ENCODE results near the gene IL17RD. TPM values are rescaled to one million over a fixed set of nuclear protein-coding genes. Genes with fewer than 3 reads are reported as not detected.

The IL17RD gene
- total RNA-seq, 2 experiments from 2014 or later: not detected

DNA sequence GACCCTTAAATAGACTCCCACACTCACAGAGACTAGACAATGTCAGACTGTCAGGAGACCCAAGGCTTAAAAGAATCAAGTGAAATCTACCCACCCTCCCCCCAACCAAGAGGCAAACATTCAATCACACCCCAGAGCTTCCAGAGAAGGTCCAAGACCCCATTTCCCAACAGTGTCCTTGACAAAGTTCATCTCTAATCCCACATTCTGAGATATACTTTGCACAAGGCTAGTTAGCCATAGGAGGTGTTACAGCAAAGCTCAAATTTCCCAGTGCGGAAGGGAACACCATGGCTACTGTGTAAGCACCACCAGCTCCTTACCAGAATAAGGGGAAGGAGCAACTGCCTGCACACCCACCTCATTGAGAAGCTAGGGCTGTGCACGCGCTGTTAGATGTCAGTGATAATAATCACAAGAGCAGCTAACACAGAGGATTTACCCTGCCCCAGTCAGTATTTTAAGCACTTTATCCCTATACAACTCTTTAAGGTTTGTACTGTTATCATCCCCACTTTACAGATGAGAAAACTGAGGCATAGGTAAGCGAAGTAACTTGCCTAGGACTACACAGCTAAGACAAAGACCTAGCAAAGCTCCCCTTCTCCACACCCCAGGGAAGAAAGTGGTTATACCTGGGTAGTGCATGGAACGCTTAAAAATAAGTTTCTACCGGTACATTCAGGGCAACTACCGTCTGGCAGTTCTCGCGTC lies 87.4 kb downstream of the IL17RD start:
- peaks cover 54% of the 10 kb centered on the region for H3K27me3 Mint-ChIP-seq
- CTCF ChIA-PET: interaction anchor here (1.2 to 1.8 kb wide), 3 partner anchors 23 to 82 kb away, joined by 4 to 8 read pairs (median 5); no protein-coding TSS in a partner anchor
- POLR2A ChIA-PET: no interaction called here
- peak overlapping the region; percentile 42 for H3K4me3 Mint-ChIP-seq
- intact Hi-C loops (cut with micrococcal nuclease): no loop called here
- TF ChIP-seq, protein P1, sequence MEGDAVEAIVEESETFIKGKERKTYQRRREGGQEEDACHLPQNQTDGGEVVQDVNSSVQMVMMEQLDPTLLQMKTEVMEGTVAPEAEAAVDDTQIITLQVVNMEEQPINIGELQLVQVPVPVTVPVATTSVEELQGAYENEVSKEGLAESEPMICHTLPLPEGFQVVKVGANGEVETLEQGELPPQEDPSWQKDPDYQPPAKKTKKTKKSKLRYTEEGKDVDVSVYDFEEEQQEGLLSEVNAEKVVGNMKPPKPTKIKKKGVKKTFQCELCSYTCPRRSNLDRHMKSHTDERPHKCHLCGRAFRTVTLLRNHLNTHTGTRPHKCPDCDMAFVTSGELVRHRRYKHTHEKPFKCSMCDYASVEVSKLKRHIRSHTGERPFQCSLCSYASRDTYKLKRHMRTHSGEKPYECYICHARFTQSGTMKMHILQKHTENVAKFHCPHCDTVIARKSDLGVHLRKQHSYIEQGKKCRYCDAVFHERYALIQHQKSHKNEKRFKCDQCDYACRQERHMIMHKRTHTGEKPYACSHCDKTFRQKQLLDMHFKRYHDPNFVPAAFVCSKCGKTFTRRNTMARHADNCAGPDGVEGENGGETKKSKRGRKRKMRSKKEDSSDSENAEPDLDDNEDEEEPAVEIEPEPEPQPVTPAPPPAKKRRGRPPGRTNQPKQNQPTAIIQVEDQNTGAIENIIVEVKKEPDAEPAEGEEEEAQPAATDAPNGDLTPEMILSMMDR (IDR thresholded peaks at IDR 0.05): no peak
- no peak for DNase-seq
- no peaks in the 10 kb centered on the region for H3K9me3 Mint-ChIP-seq
- H3K4me1 Mint-ChIP-seq (ENCODE audit: low read depth): peaks cover 7% of the 10 kb centered on the region
- no peaks in the 10 kb centered on the region for H3K36me3 Mint-ChIP-seq (ENCODE audit: low read depth)
- ATAC-seq: no peak
- no peak overlapping the region for H3K27ac Mint-ChIP-seq

GRCh38 chr3:57076422-57076951 lies 88.7 kb downstream of the IL17RD start:
- no peak overlapping the region for H3K27ac Mint-ChIP-seq
- POLR2A ChIA-PET: interaction anchor here (0.6 kb wide), 1 partner anchor 14 kb away, joined by 3 read pairs; no protein-coding TSS in a partner anchor
- H3K4me1 Mint-ChIP-seq (ENCODE audit: low read depth): peaks cover 7% of the 10 kb centered on the region
- no peaks in the 10 kb centered on the region for H3K36me3 Mint-ChIP-seq (ENCODE audit: low read depth)
- TF ChIP-seq, protein P1 (IDR thresholded peaks at IDR 0.05): no peak
- peaks cover 55% of the 10 kb centered on the region for H3K27me3 Mint-ChIP-seq
- intact Hi-C loops (cut with micrococcal nuclease): no loop called here
- no peaks in the 10 kb centered on the region for H3K9me3 Mint-ChIP-seq
- no peak for DNase-seq
- CTCF ChIA-PET: interaction anchor here (1.5 kb wide), 1 partner anchor 20 kb away, joined by 3 read pairs; no protein-coding TSS in a partner anchor
- ATAC-seq: no peak
- no peak overlapping the region for H3K4me3 Mint-ChIP-seq

- ChIA-PET CTCF (no interaction called here), POLR2A (no interaction called here)
- intact Hi-C loops (cut with micrococcal nuclease): no loop called here
- Mint-ChIP-seq H3K27ac (no peak overlapping the region), H3K27me3 (peaks cover 42% of the 10 kb centered on the region), H3K4me3 (no peak overlapping the region), H3K9me3 (no peaks in the 10 kb centered on the region), H3K36me3 (ENCODE audit: low read depth) (no peaks in the 10 kb centered on the region), H3K4me1 (ENCODE audit: low read depth) (peaks cover 7% of the 10 kb centered on the region)
- ATAC-seq (no peak), DNase-seq (no peak)
- TF ChIP-seq, protein P1 (IDR thresholded peaks at IDR 0.05): no peak
These were observed 91.0 kb downstream of the IL17RD start for GRCh38 chr3:57074135-57074534.

DNA sequence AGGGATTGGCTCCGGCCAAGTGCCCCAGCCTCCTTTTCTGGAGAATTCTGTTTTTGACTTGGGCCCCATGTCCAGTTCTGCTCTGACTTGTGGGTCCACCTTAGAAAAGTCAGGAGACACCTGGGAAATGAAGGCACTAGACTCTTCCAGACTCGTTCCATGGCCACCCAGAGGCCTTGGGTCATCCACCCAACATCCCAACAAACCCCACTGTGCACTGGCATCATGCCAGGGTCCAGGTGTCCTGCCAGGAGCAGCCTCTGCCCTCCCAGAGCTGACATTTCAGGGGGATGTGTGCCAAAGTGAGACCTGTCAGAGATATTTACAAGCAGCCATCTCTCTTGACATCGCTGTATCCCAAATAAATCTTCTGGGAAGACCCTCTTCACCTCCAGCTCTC lies 91.5 kb downstream of the IL17RD start:
- Mint-ChIP-seq H3K4me3 (no peak overlapping the region), H3K27me3 (peaks cover 42% of the 10 kb centered on the region), H3K36me3 (ENCODE audit: low read depth) (no peaks in the 10 kb centered on the region), H3K27ac (no peak overlapping the region), H3K9me3 (no peaks in the 10 kb centered on the region), H3K4me1 (ENCODE audit: low read depth) (peaks cover 8% of the 10 kb centered on the region)
- CTCF ChIA-PET: no interaction called here
- ATAC-seq: no peak
- POLR2A ChIA-PET: no interaction called here
- TF ChIP-seq, protein P1 (IDR thresholded peaks at IDR 0.05): no peak
- no peak for DNase-seq
- intact Hi-C loops (cut with micrococcal nuclease): no loop called here

GRCh38 chr3:57069503-57069902 lies 95.7 kb downstream of the IL17RD start:
- intact Hi-C loops (cut with micrococcal nuclease): no loop called here
- no peaks in the 10 kb centered on the region for H3K9me3 Mint-ChIP-seq
- no peak for ATAC-seq
- TF ChIP-seq, protein P1 (IDR thresholded peaks at IDR 0.05): no peak
- H3K4me3 Mint-ChIP-seq: no peak overlapping the region
- peaks cover 4% of the 10 kb centered on the region for H3K4me1 Mint-ChIP-seq (ENCODE audit: low read depth)
- ChIA-PET POLR2A (no interaction called here), CTCF (interaction anchor here (0.9 kb wide), 1 partner anchor 367 kb away, joined by 3 read pairs; no protein-coding TSS in a partner anchor)
- peaks cover 9% of the 10 kb centered on the region for H3K27me3 Mint-ChIP-seq
- H3K36me3 Mint-ChIP-seq (ENCODE audit: low read depth): no peaks in the 10 kb centered on the region
- H3K27ac Mint-ChIP-seq: no peak overlapping the region
- DNase-seq: no peak
